SK-N-SH (cell line): ENCODE results near the gene GNG12. TPM values are rescaled to one million over a fixed set of nuclear protein-coding genes. Genes with fewer than 3 reads are reported as not detected.
"Not testable (repeated sequence)": the region's sequence is repeated elsewhere in the genome, so short reads cannot be mapped to it uniquely, and the experiment has no call there.

Source experiments
- CTCF ChIA-PET: fragments of 300-600, 350-600 bp; formaldehyde crosslinking; extraction: SDS; loops from one replicate; lab custom pipeline; 2021; lab: Yijun Ruan, JAX
- POLR2A ChIA-PET: fragments of 350-600 bp; sonication (Branson Sonifier 250); formaldehyde crosslinking; extraction: SDS; loops from one replicate; lab custom pipeline; 2020; ENCODE audit warnings: antibody characterized with exemption, inconsistent platforms; lab: Yijun Ruan, JAX
- DNase-seq: peaks from one replicate; pipeline ENCODE4 v3.0.0; 2012
- H2AFZ ChIP-seq: fragments of 200-600 bp; sonication (generic); 2 replicates; pipeline ENCODE4 v1.8.1; 2016; ENCODE audit warnings: antibody characterized with exemption, mild to moderate bottlenecking, low read depth
- H3F3A ChIP-seq: fragments of 200-600 bp; sonication (generic); replicated peaks from 2 replicates; pipeline ENCODE3; 2016; ENCODE audit warnings: antibody characterized with exemption, mild to moderate bottlenecking; ENCODE audit not compliant: insufficient read depth
- H3K27ac ChIP-seq, 2 experiments: fragments of 200-500 bp in 1 of 2; fragments of 200-600 bp in 1 of 2; sonication (Bioruptor generic) in 1 of 2; sonication (generic), shearing (Covaris generic) in 1 of 2; 2 replicates each; pipeline versions ENCODE4 v1.5.1 to v1.6.1; 2014 to 2016; ENCODE audit warnings: low read depth in 2 of 2, inconsistent platforms in 1 of 2, low read length in 1 of 2, mild to moderate bottlenecking in 1 of 2, mixed read lengths in 1 of 2
- H3K27me3 ChIP-seq: fragments of 200-600 bp; sonication (generic), shearing (Covaris generic); 2 replicates; pipeline ENCODE4 v1.6.1; 2016; ENCODE audit warnings: mixed run types; ENCODE audit not compliant: insufficient read depth
- H3K36me3 ChIP-seq, 2 experiments: fragments of 200-500 bp in 1 of 2; fragments of 200-600 bp in 1 of 2; sonication (Bioruptor generic) in 1 of 2; sonication (generic) in 1 of 2; replicated peaks in 1 of 2; 2 replicates each; pipeline versions ENCODE3 to v1.5.1; 2014 to 2016; ENCODE audit warnings: low read length in 1 of 2, mild to moderate bottlenecking in 1 of 2; ENCODE audit not compliant: insufficient read depth in 2 of 2, control insufficient read depth in 1 of 2
- H3K4me1 ChIP-seq, 2 experiments: fragments of 200-500 bp in 1 of 2; fragments of 200-600 bp in 1 of 2; sonication (Bioruptor generic) in 1 of 2; sonication (generic), shearing (Covaris generic) in 1 of 2; 2 replicates each; pipeline versions ENCODE4 v1.5.1 to v1.6.1; 2014 to 2016; ENCODE audit warnings: low read depth in 1 of 2, low read length in 1 of 2, mixed run types in 1 of 2; ENCODE audit not compliant: insufficient read depth in 2 of 2, control insufficient read depth in 1 of 2
- H3K4me2 ChIP-seq: fragments of 200-600 bp; sonication (generic), shearing (Covaris generic); 2 replicates; pipeline ENCODE4 v1.6.1; 2017; ENCODE audit warnings: mixed run types
- H3K4me3 ChIP-seq, 2 experiments: fragments of 200-500 bp in 1 of 2; fragments of 200-600 bp in 1 of 2; sonication (Bioruptor generic) in 1 of 2; sonication (generic), shearing (Covaris generic) in 1 of 2; 2 replicates each; pipeline versions ENCODE4 v1.5.1 to v1.8.1; 2014 to 2016; ENCODE audit warnings: low read depth in 2 of 2, inconsistent platforms in 1 of 2, low read length in 1 of 2, mild to moderate bottlenecking in 1 of 2, mixed read lengths in 1 of 2, moderate library complexity in 1 of 2
- H3K79me2 ChIP-seq: fragments of 200-600 bp; sonication (generic); 2 replicates; pipeline ENCODE4 v1.8.1; 2017; ENCODE audit warnings: mild to moderate bottlenecking; ENCODE audit not compliant: insufficient read depth
- H3K9ac ChIP-seq: fragments of 200-600 bp; sonication (generic); 2 replicates; pipeline ENCODE4 v1.6.1; 2017; ENCODE audit warnings: mixed run types
- H3K9me2 ChIP-seq: fragments of 200-600 bp; sonication (generic); 2 replicates; pipeline ENCODE4 v1.6.1; 2017; ENCODE audit warnings: mixed run types
- H3K9me3 ChIP-seq: fragments of 200-600 bp; sonication (generic); 2 replicates; pipeline ENCODE4 v1.6.1; 2017; ENCODE audit warnings: mixed run types, mild to moderate bottlenecking, moderate library complexity
- H4K20me1 ChIP-seq: fragments of 200-600 bp; sonication (generic); 2 replicates; pipeline ENCODE4 v1.6.1; 2017; ENCODE audit warnings: mild to moderate bottlenecking, mixed run types; ENCODE audit not compliant: insufficient read depth
- ELF1 ChIP-seq: IDR thresholded peaks from 2 replicates; pipeline ENCODE4 v1.4.0; 2012
- EP300 ChIP-seq, 2 experiments: IDR thresholded peaks; 2 replicates each; pipeline versions ENCODE4 v1.4.0 to v1.6.1; 2012; ENCODE audit warnings: borderline replicate concordance in 1 of 2, low read depth in 1 of 2, low read length in 1 of 2
- FOXM1 ChIP-seq: IDR thresholded peaks from 2 replicates; pipeline ENCODE4 v1.4.0; 2012; ENCODE audit warnings: low read depth, mild to moderate bottlenecking
- GATA2 ChIP-seq: sonication (generic); formaldehyde crosslinking; IDR thresholded peaks from 2 replicates; pipeline ENCODE4 v1.5.0; 2020; ENCODE audit warnings: mild to moderate bottlenecking, missing genetic modification reagents
- MEF2A ChIP-seq: IDR thresholded peaks from 2 replicates; pipeline ENCODE4 v1.4.0; 2012; ENCODE audit warnings: low read depth, borderline replicate concordance
- MXI1 ChIP-seq: IDR thresholded peaks from 2 replicates; pipeline ENCODE4 v1.6.1; 2012; ENCODE audit warnings: mild to moderate bottlenecking, low read depth, low read length, improper control_type of control experiment
- NFIC ChIP-seq: IDR thresholded peaks from 2 replicates; pipeline ENCODE4 v1.4.0; 2012; ENCODE audit warnings: borderline replicate concordance
- PBX3 ChIP-seq: IDR thresholded peaks from 2 replicates; pipeline ENCODE4; 2012
- POLR2AphosphoS5 ChIP-seq: IDR thresholded peaks from 2 replicates; pipeline ENCODE4 v1.6.1; 2012; ENCODE audit warnings: low read depth, low read length
- RAD21 ChIP-seq: IDR thresholded peaks from 2 replicates; pipeline ENCODE4 v1.6.1; 2012; ENCODE audit warnings: mild to moderate bottlenecking, low read length
- RCOR1 ChIP-seq: fragments of 150-350 bp; IDR thresholded peaks from 2 replicates; pipeline ENCODE4 v1.6.1; 2017; ENCODE audit warnings: antibody characterized with exemption, low read length
- RXRA ChIP-seq: IDR thresholded peaks from 2 replicates; pipeline ENCODE4 v1.4.0; 2012; ENCODE audit warnings: low read depth, mild to moderate bottlenecking, borderline replicate concordance
- SIN3A ChIP-seq: IDR thresholded peaks from 2 replicates; pipeline ENCODE4 v1.6.1; 2012; ENCODE audit warnings: low read depth, mild to moderate bottlenecking, low read length, moderate library complexity, borderline replicate concordance
- TAF1 ChIP-seq: IDR thresholded peaks from 2 replicates; pipeline ENCODE4 v1.6.1; 2012; ENCODE audit warnings: low read depth, mild to moderate bottlenecking, low read length, moderate library complexity, borderline replicate concordance
- TCF12 ChIP-seq: IDR thresholded peaks from 2 replicates; pipeline ENCODE4 v1.4.0; 2012
- YY1 ChIP-seq: IDR thresholded peaks from 2 replicates; pipeline ENCODE4 v1.4.0; 2012; ENCODE audit warnings: low read depth, mild to moderate bottlenecking
- WGBS: methylation state at CpG from one replicate; pipeline ENCODE4 v1.1.6; 2017; ENCODE audit warnings: low lambda C conversion rate; 5-methylcytosine and 5-hydroxymethylcytosine counted together
- polyA plus RNA-seq, 3 experiments: library from polyadenylated mRNA; depleted of rRNA; stranded (reverse); fragments of >200 nt; gene quantifications; 2 replicates each; pipeline ENCODE4 v1.2.3, GENCODE V29; 2012

GNG12 gene
- polyA plus RNA-seq, 1 of the 3 experiments (the other 2 are of a cell fraction) = 41.2 TPM

- WGBS = 92% methylated on average over 6 of the region's 6 CpGs
- H3K79me2 ChIP-seq = peaks cover 72% of the 10 kb centered on the region
- no peak for DNase-seq
- H3K27ac ChIP-seq = peak overlapping the region in 1 of 2 experiments; percentile 59; a peak in 2 of 4 replicates
- H3K4me1 ChIP-seq = peaks cover 15 to 41% of the 10 kb centered on the region in 2 experiments; a peak in 3 of 4 replicates
- no peak overlapping the region for H2AFZ ChIP-seq
- ChIA-PET POLR2A (no interaction called here), CTCF (interaction anchor here (0.7 to 3.8 kb wide), 6 partner anchors 10 to 200 kb away, joined by 3 to 18 read pairs (median 4); no protein-coding TSS in a partner anchor)
- H3K9me2 ChIP-seq = no peaks in the 10 kb centered on the region
- TF ChIP-seq RCOR1 = no peak
- no peak for TF ChIP-seq SIN3A
- no peak for TF ChIP-seq YY1
- no peak for TF ChIP-seq TCF12
- TF ChIP-seq ELF1 = no peak
- TF ChIP-seq FOXM1 = no peak
- TF ChIP-seq NFIC = no peak
- TF ChIP-seq RXRA = no peak
- TF ChIP-seq PBX3 = no peak
- TF ChIP-seq GATA2 (CRISPR knock-in tag) = no peak
- H3F3A ChIP-seq = peaks cover 25% of the 10 kb centered on the region
- H3K36me3 ChIP-seq = peaks cover 0 to 4% of the 10 kb centered on the region in 2 experiments
- H3K4me2 ChIP-seq = no peak overlapping the region
- H4K20me1 ChIP-seq = no peaks in the 10 kb centered on the region
- no peaks in the 10 kb centered on the region for H3K27me3 ChIP-seq
- no peak overlapping the region for H3K9ac ChIP-seq
- no peak overlapping the region for H3K4me3 ChIP-seq
- H3K9me3 ChIP-seq = no peaks in the 10 kb centered on the region
Measured at GRCh38 chr1:67732750-67733151, 100.5 kb downstream of the GNG12 start.

- H3K36me3 ChIP-seq = peaks cover 0 to 4% of the 10 kb centered on the region in 2 experiments
- H3K79me2 ChIP-seq = peaks cover 73% of the 10 kb centered on the region
Measured at GRCh38 chr1:67731322-67731721, 101.9 kb downstream of the GNG12 start.

GRCh38 chr1:67730312-67730711, 103.0 kb downstream of the GNG12 start:
- H3K27me3 ChIP-seq, H3K9ac ChIP-seq, H3K9me3 ChIP-seq, H3K27ac ChIP-seq, H3K36me3 ChIP-seq, H3K9me2 ChIP-seq, H3K4me3 ChIP-seq, H4K20me1 ChIP-seq, H2AFZ ChIP-seq, H3K4me2 ChIP-seq, DNase-seq, POLR2A ChIA-PET: not testable (repeated sequence)
- Histone ChIP-seq H3K79me2 (peaks cover 72% of the 10 kb centered on the region), H3K4me1 (peaks cover 3 to 31% of the 10 kb centered on the region in 2 experiments), H3F3A (peaks cover 20% of the 10 kb centered on the region)
- WGBS = 93% methylated on average over 9 of the region's 9 CpGs
- CTCF ChIA-PET = interaction anchor here (0.6 to 3.8 kb wide), 5 partner anchors 10 to 244 kb away, joined by 3 to 18 read pairs (median 7); no protein-coding TSS in a partner anchor

More at GRCh38 chr1:67731322-67731721, 101.9 kb downstream of the GNG12 start:
- no peak overlapping the region for H2AFZ ChIP-seq
- H3K4me1 ChIP-seq = peaks cover 9 to 27% of the 10 kb centered on the region in 2 experiments; a peak in 3 of 4 replicates
- H3F3A ChIP-seq = peaks cover 17% of the 10 kb centered on the region
- TF ChIP-seq ELF1 (no peak), TAF1 (no peak), POLR2AphosphoS5 (no peak), RXRA (no peak), EP300 (IDR thresholded peaks at IDR 0.05; ENCODE audit: borderline replicate concordance in 1 of 2, low read depth in 1 of 2, low read length in 1 of 2) (no peak), MXI1 (no peak), MEF2A (no peak), FOXM1 (no peak), RAD21 (no peak)
- no peaks in the 10 kb centered on the region for H4K20me1 ChIP-seq
- CTCF ChIA-PET = interaction anchor here (1.2 to 3.8 kb wide), 4 partner anchors 8 to 170 kb away, joined by 3 to 18 read pairs (median 12); no protein-coding TSS in a partner anchor
- POLR2A ChIA-PET = no interaction called here
- no peak overlapping the region for H3K27ac ChIP-seq
- no peak overlapping the region for H3K9ac ChIP-seq
- DNase-seq = no peak
- H3K9me3 ChIP-seq = no peaks in the 10 kb centered on the region
- no peak overlapping the region for H3K4me3 ChIP-seq
- no peaks in the 10 kb centered on the region for H3K9me2 ChIP-seq
- H3K4me2 ChIP-seq = no peak overlapping the region
- WGBS = 92% methylated on average over 2 of the region's 2 CpGs
- no peaks in the 10 kb centered on the region for H3K27me3 ChIP-seq
